Activated T-helper 17 cell treated with anti-CD3 and anti-CD28 coated beads, Interleukin-2, amount 50 U/mL, for 72 hours (primary cell): ENCODE measurements around the gene ISYNA1. TPM values are rescaled to one million over a fixed set of nuclear protein-coding genes. Genes with fewer than 3 reads are reported as not detected.

Experiments used
- ATAC-seq: fragments of 150-1000 bp; cut with Tn5 transposase; replicated peaks from 2 replicates; pipeline ENCODE4 v1.10.0; 2021; ENCODE audit warnings: mild to moderate bottlenecking, moderate library complexity
- H3K27ac Mint-ChIP-seq: one replicate; pipeline ENCODE4 v1.8.0; 2022; ENCODE audit warnings: mixed read lengths
- H3K27me3 Mint-ChIP-seq: one replicate; pipeline ENCODE4 v1.8.0; 2022; ENCODE audit warnings: mixed read lengths
- H3K36me3 Mint-ChIP-seq: one replicate; pipeline ENCODE4 v1.8.0; 2022; ENCODE audit warnings: low read depth, mild to moderate bottlenecking, mixed read lengths
- H3K4me1 Mint-ChIP-seq: one replicate; pipeline ENCODE4 v1.8.0; 2022; ENCODE audit warnings: mixed read lengths
- H3K4me3 Mint-ChIP-seq: one replicate; pipeline ENCODE4 v1.8.0; 2022; ENCODE audit warnings: mild to moderate bottlenecking, mixed read lengths
- H3K9me3 Mint-ChIP-seq: one replicate; pipeline ENCODE4 v1.8.0; 2022; ENCODE audit warnings: mixed read lengths
- total RNA-seq, 2 donors: library from RNA; stranded (reverse); gene quantifications; one replicate each; pipeline ENCODE4 v1.2.3, GENCODE V29; 2022

Gene ISYNA1
- total RNA-seq, 2 donors from 2014 or later: 15.9 to 22.0 TPM

- no peaks in the 10 kb centered on the region for H3K4me1 Mint-ChIP-seq
- peaks cover 20% of the 10 kb centered on the region for H3K36me3 Mint-ChIP-seq
- H3K27me3 Mint-ChIP-seq: no peaks in the 10 kb centered on the region
- H3K4me3 Mint-ChIP-seq: peak overlapping the region; percentile 59
- no peak overlapping the region for H3K27ac Mint-ChIP-seq
- no peak for ATAC-seq
- no peaks in the 10 kb centered on the region for H3K9me3 Mint-ChIP-seq
These were observed 4.1 kb downstream of the ISYNA1 start for GRCh38 chr19:18433735-18434398.

GRCh38 chr19:18433015-18433691 is 4.8 kb downstream of the ISYNA1 start:
- no peaks in the 10 kb centered on the region for H3K27me3 Mint-ChIP-seq
- H3K27ac Mint-ChIP-seq: no peak overlapping the region
- H3K36me3 Mint-ChIP-seq: peaks cover 20% of the 10 kb centered on the region
- H3K9me3 Mint-ChIP-seq: no peaks in the 10 kb centered on the region
- ATAC-seq: no peak
- H3K4me1 Mint-ChIP-seq: no peaks in the 10 kb centered on the region
- peak overlapping the region; percentile 30 for H3K4me3 Mint-ChIP-seq

GRCh38 chr19:18432275-18433014 is 5.5 kb downstream of the ISYNA1 start:
- Mint-ChIP-seq H3K36me3 (peaks cover 20% of the 10 kb centered on the region), H3K9me3 (no peaks in the 10 kb centered on the region), H3K27me3 (no peaks in the 10 kb centered on the region), H3K4me1 (no peaks in the 10 kb centered on the region), H3K27ac (no peak overlapping the region), H3K4me3 (peak overlapping the region; percentile 30)
- ATAC-seq: no peak

GRCh38 chr19:18431351-18432197 is 6.4 kb downstream of the ISYNA1 start:
- H3K4me3 Mint-ChIP-seq: no peak overlapping the region
- no peaks in the 10 kb centered on the region for H3K4me1 Mint-ChIP-seq
- H3K27me3 Mint-ChIP-seq: no peaks in the 10 kb centered on the region
- ATAC-seq: no peak
- H3K36me3 Mint-ChIP-seq: peaks cover 20% of the 10 kb centered on the region
- H3K9me3 Mint-ChIP-seq: no peaks in the 10 kb centered on the region
- no peak overlapping the region for H3K27ac Mint-ChIP-seq

- no peaks in the 10 kb centered on the region for H3K9me3 Mint-ChIP-seq
- H3K4me3 Mint-ChIP-seq: no peak overlapping the region
- peaks cover 20% of the 10 kb centered on the region for H3K36me3 Mint-ChIP-seq
- H3K4me1 Mint-ChIP-seq: peaks cover 5% of the 10 kb centered on the region
- no peaks in the 10 kb centered on the region for H3K27me3 Mint-ChIP-seq
- no peak for ATAC-seq
- H3K27ac Mint-ChIP-seq: no peak overlapping the region
These were observed 7.4 kb downstream of the ISYNA1 start for GRCh38 chr19:18430417-18431144.

GRCh38 chr19:18429717-18430416 is 8.1 kb downstream of the ISYNA1 start:
- Mint-ChIP-seq H3K4me1 (peaks cover 7% of the 10 kb centered on the region), H3K36me3 (peaks cover 17% of the 10 kb centered on the region), H3K9me3 (no peaks in the 10 kb centered on the region), H3K27me3 (no peaks in the 10 kb centered on the region), H3K4me3 (peak overlapping the region; percentile 48), H3K27ac (no peak overlapping the region)
- no peak for ATAC-seq

- Mint-ChIP-seq H3K4me3 (peak overlapping the region; percentile 48), H3K27ac (no peak overlapping the region), H3K27me3 (no peaks in the 10 kb centered on the region), H3K4me1 (peaks cover 7% of the 10 kb centered on the region), H3K36me3 (peaks cover 8% of the 10 kb centered on the region), H3K9me3 (no peaks in the 10 kb centered on the region)
- ATAC-seq: peak; percentile 87
These were observed 8.9 kb downstream of the ISYNA1 start for GRCh38 chr19:18428787-18429674.

GRCh38 chr19:18428173-18428786 is 9.7 kb downstream of the ISYNA1 start:
- H3K36me3 Mint-ChIP-seq: peaks cover 7% of the 10 kb centered on the region
- H3K4me3 Mint-ChIP-seq: no peak overlapping the region
- peaks cover 7% of the 10 kb centered on the region for H3K4me1 Mint-ChIP-seq
- no peaks in the 10 kb centered on the region for H3K9me3 Mint-ChIP-seq
- H3K27me3 Mint-ChIP-seq: no peaks in the 10 kb centered on the region
- no peak overlapping the region for H3K27ac Mint-ChIP-seq
- ATAC-seq: no peak

GRCh38 chr19:18427743-18428113 is 10.2 kb downstream of the ISYNA1 start:
- Mint-ChIP-seq H3K27me3 (no peaks in the 10 kb centered on the region), H3K27ac (no peak overlapping the region), H3K36me3 (peaks cover 13% of the 10 kb centered on the region), H3K9me3 (no peaks in the 10 kb centered on the region), H3K4me1 (peaks cover 13% of the 10 kb centered on the region), H3K4me3 (no peak overlapping the region)
- ATAC-seq: no peak

- Mint-ChIP-seq H3K36me3 (peaks cover 15% of the 10 kb centered on the region), H3K9me3 (no peaks in the 10 kb centered on the region), H3K4me1 (peaks cover 14% of the 10 kb centered on the region), H3K27me3 (no peaks in the 10 kb centered on the region), H3K27ac (no peak overlapping the region), H3K4me3 (no peak overlapping the region)
- no peak for ATAC-seq
These were observed 10.7 kb downstream of the ISYNA1 start for GRCh38 chr19:18427080-18427742.

- Mint-ChIP-seq H3K4me3 (no peak overlapping the region), H3K27me3 (no peaks in the 10 kb centered on the region), H3K9me3 (no peaks in the 10 kb centered on the region), H3K36me3 (peaks cover 18% of the 10 kb centered on the region), H3K27ac (no peak overlapping the region), H3K4me1 (peaks cover 23% of the 10 kb centered on the region)
- ATAC-seq: no peak
These were observed 11.5 kb downstream of the ISYNA1 start for GRCh38 chr19:18426416-18426767.
